Measurements from ENCODE around the gene TRRAP. TPM values are rescaled to one million over a fixed set of nuclear protein-coding genes. Genes with fewer than 3 reads are reported as not detected.

The TRRAP gene
- polyA plus RNA-seq, 2 of the 4 experiments (the other 2 are of a cell fraction) = 12.2 to 22.1 TPM

- Histone ChIP-seq H3K4me2 (no peak overlapping the region), H3K9me3 (no peaks in the 10 kb centered on the region), H3K4me1 (no peaks in the 10 kb centered on the region), H3K4me3 (no peak overlapping the region), H3K27ac (no peak overlapping the region)
- POLR2A ChIA-PET = no interaction called here
- no peak for FAIRE-seq
- CTCF ChIA-PET = interaction anchor here (0.6 to 1.1 kb wide), 3 partner anchors 15 to 402 kb away, joined by 3 to 6 read pairs (median 3); no protein-coding TSS in a partner anchor
- 90% methylated on average over 32 of the region's 32 CpGs for WGBS (ENCODE audit: missing lambda C conversion rate)
- ATAC-seq = peak in 1 of 2 experiments; percentile 37; a peak in 2 of 6 replicates
- peak in 1 of 2 experiments; percentile 27 for DNase-seq (ENCODE audit: low read depth in 1 of 2, low spot score in 1 of 2)
- TF ChIP-seq, protein P1, sequence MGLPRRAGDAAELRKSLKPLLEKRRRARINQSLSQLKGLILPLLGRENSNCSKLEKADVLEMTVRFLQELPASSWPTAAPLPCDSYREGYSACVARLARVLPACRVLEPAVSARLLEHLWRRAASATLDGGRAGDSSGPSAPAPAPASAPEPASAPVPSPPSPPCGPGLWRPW (IDR thresholded peaks at IDR 0.05) = no peak
- no peak for TF ChIP-seq NFE2L2 (conservative IDR thresholded peaks at IDR 0.05; ENCODE audit: low read length)
- TF ChIP-seq, protein P2, sequence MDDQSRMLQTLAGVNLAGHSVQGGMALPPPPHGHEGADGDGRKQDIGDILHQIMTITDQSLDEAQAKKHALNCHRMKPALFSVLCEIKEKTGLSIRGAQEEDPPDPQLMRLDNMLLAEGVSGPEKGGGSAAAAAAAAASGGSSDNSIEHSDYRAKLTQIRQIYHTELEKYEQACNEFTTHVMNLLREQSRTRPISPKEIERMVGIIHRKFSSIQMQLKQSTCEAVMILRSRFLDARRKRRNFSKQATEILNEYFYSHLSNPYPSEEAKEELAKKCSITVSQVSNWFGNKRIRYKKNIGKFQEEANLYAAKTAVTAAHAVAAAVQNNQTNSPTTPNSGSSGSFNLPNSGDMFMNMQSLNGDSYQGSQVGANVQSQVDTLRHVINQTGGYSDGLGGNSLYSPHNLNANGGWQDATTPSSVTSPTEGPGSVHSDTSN (IDR thresholded peaks at IDR 0.05) = no peak
- no peak for TF ChIP-seq RFX5 (IDR thresholded peaks at IDR 0.05)
- no peak for TF ChIP-seq CBX8 (IDR thresholded peaks at IDR 0.05)
- TF ChIP-seq CEBPB (IDR thresholded peaks at IDR 0.05) = no peak
- TF ChIP-seq NR3C1 (IDR thresholded peaks at IDR 0.05) = no peak
- no peak for TF ChIP-seq ZC3H11A (IDR thresholded peaks at IDR 0.05)
- no peak for TF ChIP-seq HOXB5 (CRISPR knock-in tag; IDR thresholded peaks at IDR 0.05)
- no peak for TF ChIP-seq PHF8 (IDR thresholded peaks at IDR 0.05; ENCODE audit: borderline replicate concordance, low read depth)
Measured at GRCh38 chr7:98993024-98993897, 114.9 kb downstream of the TRRAP start.

DNA sequence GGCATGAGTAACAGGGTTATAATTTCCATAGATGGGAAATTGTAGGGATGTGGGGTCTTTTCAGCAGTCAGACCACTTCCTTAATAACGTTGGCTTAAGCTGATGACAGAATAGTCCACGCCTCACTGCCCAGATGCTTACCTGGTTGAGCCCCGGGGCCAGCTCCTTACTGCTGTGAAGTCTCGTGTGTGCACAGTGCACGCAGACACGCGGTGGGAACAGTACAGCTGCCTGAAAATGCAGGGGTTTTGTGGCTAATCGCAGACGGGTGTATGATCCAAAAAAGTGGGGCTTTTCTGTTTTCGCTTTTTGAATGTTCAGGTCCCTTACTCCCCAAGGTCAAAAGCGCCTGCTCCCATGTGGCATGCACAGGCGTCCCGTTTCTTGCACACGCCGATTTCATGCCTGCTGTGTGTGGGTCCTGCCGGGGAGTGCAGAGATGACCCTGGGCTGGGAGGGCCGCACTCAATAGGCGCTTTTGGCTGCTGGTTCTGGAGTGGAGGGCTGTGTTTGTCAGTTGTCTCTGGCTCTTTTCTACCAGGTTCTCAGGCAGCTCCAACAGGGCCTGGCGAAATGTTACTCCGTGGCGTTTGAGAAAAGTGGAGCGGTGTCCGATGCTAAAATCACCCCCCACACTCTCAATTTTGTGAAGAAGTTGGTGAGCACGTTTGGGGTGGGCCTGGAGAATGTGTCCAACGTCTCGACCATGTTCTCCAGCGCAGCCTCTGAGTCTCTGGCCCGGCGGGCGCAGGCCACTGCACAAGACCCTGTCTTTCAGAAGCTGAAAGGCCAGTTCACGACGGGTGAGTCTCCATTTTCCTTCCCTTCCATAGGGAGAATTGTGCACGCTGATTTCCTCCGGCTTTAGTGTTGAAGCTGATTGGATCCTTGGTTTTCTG lies 116.0 kb downstream of the TRRAP start:
- ChIA-PET POLR2A (no interaction called here), CTCF (no interaction called here)
- Histone ChIP-seq H3K9me3 (no peaks in the 10 kb centered on the region), H3K4me2 (no peak overlapping the region), H3K4me1 (no peaks in the 10 kb centered on the region), H3K27ac (no peak overlapping the region), H3K4me3 (no peak overlapping the region)
- no peak for DNase-seq (ENCODE audit: low read depth in 1 of 2, low spot score in 1 of 2)
- FAIRE-seq = no peak
- WGBS (ENCODE audit: missing lambda C conversion rate) = 95% methylated on average over 34 of the region's 34 CpGs
- TF ChIP-seq, protein P3, sequence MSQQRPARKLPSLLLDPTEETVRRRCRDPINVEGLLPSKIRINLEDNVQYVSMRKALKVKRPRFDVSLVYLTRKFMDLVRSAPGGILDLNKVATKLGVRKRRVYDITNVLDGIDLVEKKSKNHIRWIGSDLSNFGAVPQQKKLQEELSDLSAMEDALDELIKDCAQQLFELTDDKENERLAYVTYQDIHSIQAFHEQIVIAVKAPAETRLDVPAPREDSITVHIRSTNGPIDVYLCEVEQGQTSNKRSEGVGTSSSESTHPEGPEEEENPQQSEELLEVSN (IDR thresholded peaks at IDR 0.05; ENCODE audit: borderline replicate concordance, low read depth) = no peak
- TF ChIP-seq RARB (CRISPR knock-in tag; IDR thresholded peaks at IDR 0.05) = no peak
- ATAC-seq = no peak

- POLR2A ChIA-PET = no interaction called here
- no peak for ATAC-seq
- CTCF ChIA-PET = interaction anchor here (1.7 kb wide), 1 partner anchor 38 kb away, joined by 5 read pairs; no protein-coding TSS in a partner anchor
- Histone ChIP-seq H3K9me3 (no peaks in the 10 kb centered on the region), H3K4me1 (no peaks in the 10 kb centered on the region), H3K4me3 (no peak overlapping the region), H3K4me2 (no peak overlapping the region), H3K27ac (no peak overlapping the region)
- 95% methylated on average over 13 of the region's 13 CpGs for WGBS (ENCODE audit: missing lambda C conversion rate)
- TF ChIP-seq, protein P4, sequence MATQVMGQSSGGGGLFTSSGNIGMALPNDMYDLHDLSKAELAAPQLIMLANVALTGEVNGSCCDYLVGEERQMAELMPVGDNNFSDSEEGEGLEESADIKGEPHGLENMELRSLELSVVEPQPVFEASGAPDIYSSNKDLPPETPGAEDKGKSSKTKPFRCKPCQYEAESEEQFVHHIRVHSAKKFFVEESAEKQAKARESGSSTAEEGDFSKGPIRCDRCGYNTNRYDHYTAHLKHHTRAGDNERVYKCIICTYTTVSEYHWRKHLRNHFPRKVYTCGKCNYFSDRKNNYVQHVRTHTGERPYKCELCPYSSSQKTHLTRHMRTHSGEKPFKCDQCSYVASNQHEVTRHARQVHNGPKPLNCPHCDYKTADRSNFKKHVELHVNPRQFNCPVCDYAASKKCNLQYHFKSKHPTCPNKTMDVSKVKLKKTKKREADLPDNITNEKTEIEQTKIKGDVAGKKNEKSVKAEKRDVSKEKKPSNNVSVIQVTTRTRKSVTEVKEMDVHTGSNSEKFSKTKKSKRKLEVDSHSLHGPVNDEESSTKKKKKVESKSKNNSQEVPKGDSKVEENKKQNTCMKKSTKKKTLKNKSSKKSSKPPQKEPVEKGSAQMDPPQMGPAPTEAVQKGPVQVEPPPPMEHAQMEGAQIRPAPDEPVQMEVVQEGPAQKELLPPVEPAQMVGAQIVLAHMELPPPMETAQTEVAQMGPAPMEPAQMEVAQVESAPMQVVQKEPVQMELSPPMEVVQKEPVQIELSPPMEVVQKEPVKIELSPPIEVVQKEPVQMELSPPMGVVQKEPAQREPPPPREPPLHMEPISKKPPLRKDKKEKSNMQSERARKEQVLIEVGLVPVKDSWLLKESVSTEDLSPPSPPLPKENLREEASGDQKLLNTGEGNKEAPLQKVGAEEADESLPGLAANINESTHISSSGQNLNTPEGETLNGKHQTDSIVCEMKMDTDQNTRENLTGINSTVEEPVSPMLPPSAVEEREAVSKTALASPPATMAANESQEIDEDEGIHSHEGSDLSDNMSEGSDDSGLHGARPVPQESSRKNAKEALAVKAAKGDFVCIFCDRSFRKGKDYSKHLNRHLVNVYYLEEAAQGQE (IDR thresholded peaks at IDR 0.05) = no peak
- TF ChIP-seq JUNB (IDR thresholded peaks at IDR 0.05) (no peak), CEBPB (IDR thresholded peaks at IDR 0.05) (no peak)
- FAIRE-seq = no peak
- no peak for DNase-seq (ENCODE audit: low read depth in 1 of 2, low spot score in 1 of 2)
Measured at GRCh38 chr7:98995111-98995510, 116.8 kb downstream of the TRRAP start.
